HL-60 (cell line): ENCODE data around the gene PLXNA2.

Experiments
- DNase-seq, 2 experiments: peaks; one replicate each; pipeline ENCODE4 v3.0.0-alpha.2; 2010 to 2020; ENCODE audit warnings: low read depth in 1 of 2, low spot score in 1 of 2
- H3K27ac ChIP-seq: fragments of 250-450 bp; sonication (Bioruptor Pico); replicated peaks from 2 replicates; pipeline ENCODE4 v1.5.1; 2020; ENCODE audit warnings: mild to moderate bottlenecking, moderate library complexity
- H3K27me3 ChIP-seq: fragments of 250-450 bp; sonication (Bioruptor Pico); 2 replicates; pipeline ENCODE4 v1.5.1; 2021; ENCODE audit warnings: mild to moderate bottlenecking, moderate library complexity; ENCODE audit not compliant: insufficient read depth, poor library complexity, severe bottlenecking
- H3K4me3 ChIP-seq: replicated peaks from 2 replicates; pipeline ENCODE4 v1.5.1; 2011; ENCODE audit warnings: mild to moderate bottlenecking, control low read depth, low read length; ENCODE audit not compliant: insufficient read depth
- GABPA ChIP-seq: IDR thresholded peaks from 2 replicates; pipeline ENCODE4 v1.6.1; 2012; ENCODE audit warnings: low read depth
- POLR2AphosphoS5 ChIP-seq: IDR thresholded peaks from 2 replicates; pipeline ENCODE4 v1.6.1; 2012; ENCODE audit warnings: low read depth
- SPI1 ChIP-seq: IDR thresholded peaks from 2 replicates; pipeline ENCODE4 v1.6.1; 2012; ENCODE audit warnings: low read depth, mild to moderate bottlenecking, borderline replicate concordance
- TF ChIP-seq, protein P1 (sequence below): IDR thresholded peaks from 2 replicates; pipeline ENCODE4 v1.6.1; 2012; ENCODE audit warnings: low read depth; ENCODE audit not compliant: insufficient replicate concordance
- TF ChIP-seq, protein P2 (sequence below): IDR thresholded peaks from one replicate; pipeline ENCODE4 v1.5.1; 2011; ENCODE audit warnings: low read length, control low read depth, inconsistent platforms; ENCODE audit not compliant: insufficient read depth

Gene PLXNA2

DNA sequence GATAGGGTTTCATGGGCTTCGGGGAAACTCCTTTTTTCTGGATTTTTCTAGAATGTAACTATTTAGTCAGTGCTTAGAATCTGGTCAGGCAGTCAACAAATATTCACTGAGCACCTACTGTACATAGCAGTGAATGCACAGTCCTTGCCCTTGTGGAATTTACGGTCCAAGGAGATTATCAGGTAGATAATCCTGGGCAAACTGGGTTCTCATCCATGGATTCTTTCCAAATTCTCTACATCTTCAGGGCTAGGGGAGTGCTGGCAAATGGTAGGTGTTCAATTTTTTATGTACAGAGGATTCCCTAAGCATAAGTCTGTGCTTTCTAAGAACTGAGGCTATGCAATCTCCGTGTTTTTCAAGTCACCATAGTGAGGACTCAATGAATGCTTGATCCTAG, 192.5 kb downstream of the PLXNA2 start:
- Histone ChIP-seq H3K4me3 (no peak overlapping the region), H3K27ac (no peak overlapping the region), H3K27me3 (no peaks in the 10 kb centered on the region)
- DNase-seq: no peak
- TF ChIP-seq SPI1: no peak
- no peak for TF ChIP-seq POLR2AphosphoS5
- TF ChIP-seq, protein P1, sequence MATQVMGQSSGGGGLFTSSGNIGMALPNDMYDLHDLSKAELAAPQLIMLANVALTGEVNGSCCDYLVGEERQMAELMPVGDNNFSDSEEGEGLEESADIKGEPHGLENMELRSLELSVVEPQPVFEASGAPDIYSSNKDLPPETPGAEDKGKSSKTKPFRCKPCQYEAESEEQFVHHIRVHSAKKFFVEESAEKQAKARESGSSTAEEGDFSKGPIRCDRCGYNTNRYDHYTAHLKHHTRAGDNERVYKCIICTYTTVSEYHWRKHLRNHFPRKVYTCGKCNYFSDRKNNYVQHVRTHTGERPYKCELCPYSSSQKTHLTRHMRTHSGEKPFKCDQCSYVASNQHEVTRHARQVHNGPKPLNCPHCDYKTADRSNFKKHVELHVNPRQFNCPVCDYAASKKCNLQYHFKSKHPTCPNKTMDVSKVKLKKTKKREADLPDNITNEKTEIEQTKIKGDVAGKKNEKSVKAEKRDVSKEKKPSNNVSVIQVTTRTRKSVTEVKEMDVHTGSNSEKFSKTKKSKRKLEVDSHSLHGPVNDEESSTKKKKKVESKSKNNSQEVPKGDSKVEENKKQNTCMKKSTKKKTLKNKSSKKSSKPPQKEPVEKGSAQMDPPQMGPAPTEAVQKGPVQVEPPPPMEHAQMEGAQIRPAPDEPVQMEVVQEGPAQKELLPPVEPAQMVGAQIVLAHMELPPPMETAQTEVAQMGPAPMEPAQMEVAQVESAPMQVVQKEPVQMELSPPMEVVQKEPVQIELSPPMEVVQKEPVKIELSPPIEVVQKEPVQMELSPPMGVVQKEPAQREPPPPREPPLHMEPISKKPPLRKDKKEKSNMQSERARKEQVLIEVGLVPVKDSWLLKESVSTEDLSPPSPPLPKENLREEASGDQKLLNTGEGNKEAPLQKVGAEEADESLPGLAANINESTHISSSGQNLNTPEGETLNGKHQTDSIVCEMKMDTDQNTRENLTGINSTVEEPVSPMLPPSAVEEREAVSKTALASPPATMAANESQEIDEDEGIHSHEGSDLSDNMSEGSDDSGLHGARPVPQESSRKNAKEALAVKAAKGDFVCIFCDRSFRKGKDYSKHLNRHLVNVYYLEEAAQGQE: no peak
- no peak for TF ChIP-seq GABPA
- TF ChIP-seq, protein P2, sequence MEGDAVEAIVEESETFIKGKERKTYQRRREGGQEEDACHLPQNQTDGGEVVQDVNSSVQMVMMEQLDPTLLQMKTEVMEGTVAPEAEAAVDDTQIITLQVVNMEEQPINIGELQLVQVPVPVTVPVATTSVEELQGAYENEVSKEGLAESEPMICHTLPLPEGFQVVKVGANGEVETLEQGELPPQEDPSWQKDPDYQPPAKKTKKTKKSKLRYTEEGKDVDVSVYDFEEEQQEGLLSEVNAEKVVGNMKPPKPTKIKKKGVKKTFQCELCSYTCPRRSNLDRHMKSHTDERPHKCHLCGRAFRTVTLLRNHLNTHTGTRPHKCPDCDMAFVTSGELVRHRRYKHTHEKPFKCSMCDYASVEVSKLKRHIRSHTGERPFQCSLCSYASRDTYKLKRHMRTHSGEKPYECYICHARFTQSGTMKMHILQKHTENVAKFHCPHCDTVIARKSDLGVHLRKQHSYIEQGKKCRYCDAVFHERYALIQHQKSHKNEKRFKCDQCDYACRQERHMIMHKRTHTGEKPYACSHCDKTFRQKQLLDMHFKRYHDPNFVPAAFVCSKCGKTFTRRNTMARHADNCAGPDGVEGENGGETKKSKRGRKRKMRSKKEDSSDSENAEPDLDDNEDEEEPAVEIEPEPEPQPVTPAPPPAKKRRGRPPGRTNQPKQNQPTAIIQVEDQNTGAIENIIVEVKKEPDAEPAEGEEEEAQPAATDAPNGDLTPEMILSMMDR: no peak

DNA sequence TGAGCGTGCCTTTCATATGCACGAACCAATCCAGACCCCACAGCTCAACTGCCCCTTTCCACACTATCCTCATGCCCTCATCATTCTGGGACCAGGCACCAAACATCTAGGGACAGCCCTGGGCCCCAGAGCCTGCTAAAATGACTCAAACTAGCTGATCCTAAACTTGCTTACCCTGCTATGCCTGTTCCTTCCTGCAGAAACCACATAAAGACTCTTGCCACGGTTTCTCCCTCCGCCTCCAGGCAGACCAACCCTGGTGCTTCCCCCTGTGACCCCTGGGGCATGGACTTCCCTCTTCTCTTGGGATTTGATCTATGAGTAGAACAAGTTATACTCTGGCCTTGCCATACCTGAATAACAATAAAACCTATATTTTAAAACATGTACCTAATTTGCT, 195.3 kb downstream of the PLXNA2 start:
- DNase-seq: no peak
- H3K27ac ChIP-seq: no peak overlapping the region
- H3K27me3 ChIP-seq: peaks cover 7% of the 10 kb centered on the region
- no peak overlapping the region for H3K4me3 ChIP-seq
- TF ChIP-seq SPI1 (no peak), POLR2AphosphoS5 (no peak), GABPA (no peak)
- TF ChIP-seq, protein P1: no peak
- TF ChIP-seq, protein P2: no peak

DNA sequence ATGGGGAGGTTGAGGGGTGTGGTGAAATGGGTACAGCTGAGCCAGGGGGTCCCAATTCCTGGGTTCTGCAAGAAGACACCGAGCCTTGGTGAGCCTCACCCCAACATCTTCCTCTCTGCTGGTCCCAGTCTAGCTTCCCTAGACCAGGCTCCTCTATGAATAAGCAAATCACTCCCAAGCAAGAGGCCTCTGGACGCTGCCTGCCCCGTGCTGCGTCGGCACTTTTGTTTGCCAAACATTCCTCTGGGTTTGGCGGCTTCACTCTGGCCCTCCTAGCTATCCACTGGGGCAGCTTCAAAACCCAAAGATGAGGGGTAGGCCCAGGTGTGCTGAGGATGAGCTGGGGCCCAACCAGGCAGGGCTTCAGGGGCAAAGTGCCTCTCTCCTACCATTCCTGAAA, 196.2 kb downstream of the PLXNA2 start:
- TF ChIP-seq GABPA: no peak
- no peak for TF ChIP-seq SPI1
- TF ChIP-seq, protein P1: no peak
- TF ChIP-seq POLR2AphosphoS5: no peak
- TF ChIP-seq, protein P2: no peak
- H3K4me3 ChIP-seq: no peak overlapping the region
- H3K27me3 ChIP-seq: peaks cover 7% of the 10 kb centered on the region
- H3K27ac ChIP-seq: no peak overlapping the region
- DNase-seq: no peak
